ENCODE data around the gene LBP. TPM values are rescaled to one million over a fixed set of nuclear protein-coding genes. Genes with fewer than 3 reads are reported as not detected.

The LBP gene
- not detected for total RNA-seq

GRCh38 chr20:38346247-38346651 is at the start of gene LBP:
LBP (plus strand) TSS chr20:38346482; CDS start chr20:38346517, 35 bp downstream.

DNA sequence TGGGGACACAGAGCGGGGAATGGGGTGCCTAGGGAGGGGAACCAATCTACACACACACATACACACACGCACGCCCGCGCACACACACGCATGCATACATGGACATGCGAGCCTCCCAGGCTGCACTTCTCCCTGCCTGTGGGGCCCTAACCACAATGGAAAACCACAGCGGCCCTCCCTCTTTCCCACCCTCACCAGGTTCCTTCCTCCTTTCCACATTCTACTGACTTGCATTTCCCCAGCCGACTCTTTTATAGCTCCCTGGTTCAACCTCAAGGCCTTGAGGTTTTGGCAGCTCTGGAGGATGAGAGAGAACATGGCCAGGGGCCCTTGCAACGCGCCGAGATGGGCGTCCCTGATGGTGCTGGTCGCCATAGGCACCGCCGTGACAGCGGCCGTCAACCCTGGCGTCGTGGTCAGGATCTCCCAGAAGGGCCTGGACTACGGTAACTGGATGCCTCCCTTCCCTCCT is 42.3 kb upstream of the LBP start, which contains the start of gene BPI:
Gene BPI, plus strand, starts transcription at position 249 of the 472 bp plus-strand sequence. Its CDS starts 68 bp downstream, at position 317.

Small RNAs within 50 kb of the gene (small RNA-seq; reads per million reads assigned to genes)
- gene RF00056 (0 reads per million in 2 donors), gene SNORA71B (2,342 to 3,085 reads per million in 2 donors)

Other genes with a start within 250 kb of the LBP start
- gene TGM2, start 181.2 kb upstream of the LBP start, total RNA-seq: 10 to 100 TPM; 13.1 to 20.0 TPM
- gene KIAA1755, start 85.7 kb upstream of the LBP start, total RNA-seq: 1 to 10 TPM; 1.3 to 1.7 TPM
- gene BPI, start 42.3 kb upstream of the LBP start, total RNA-seq: not detected
- 10 to 100 TPM in 1 of 2 donors, 1 to 10 TPM in 1; 3.1 to 14.3 TPM for gene SNHG17, start 88.8 kb downstream of the LBP start, total RNA-seq
- 10 to 100 TPM; 29.3 to 31.7 TPM for gene RALGAPB, start 126.4 kb downstream of the LBP start, total RNA-seq
- gene ADIG, start 234.7 kb downstream of the LBP start, total RNA-seq: not detected

Measured in melanocyte of skin (primary cell).